Activated T-cell treated with anti-CD3 and anti-CD28 coated beads, Interleukin-2, amount 50 U/mL, for 48 hours (primary cell): ENCODE data around the gene SIGLEC8.
A peak's percentile ranks its signal among the peaks of the same experiment; 100 is the strongest.
"Not testable (repeated sequence)": the region's sequence is repeated elsewhere in the genome, so short reads cannot be mapped to it uniquely, and the experiment has no call there.

Experiments
- DNase-seq, 2 experiments: peaks; one replicate each; pipeline ENCODE4 v3.0.0-alpha.2; 2020

Gene SIGLEC8

GRCh38 chr19:51472607-51473006 is 14.4 kb upstream of the SIGLEC8 start:
- no peak for DNase-seq

- DNase-seq = no peak
These were observed 13.3 kb upstream of the SIGLEC8 start for GRCh38 chr19:51471527-51471926.

GRCh38 chr19:51470966-51471365 is 12.7 kb upstream of the SIGLEC8 start:
- no peak for DNase-seq

GRCh38 chr19:51469629-51470028 is 11.4 kb upstream of the SIGLEC8 start:
- DNase-seq = no peak

- no peak for DNase-seq
These were observed 10.9 kb upstream of the SIGLEC8 start for GRCh38 chr19:51469162-51469561.

GRCh38 chr19:51468545-51468920 is 10.3 kb upstream of the SIGLEC8 start:
- DNase-seq = no peak

- no peak for DNase-seq
These were observed 9.8 kb upstream of the SIGLEC8 start for GRCh38 chr19:51467864-51468544.

GRCh38 chr19:51466723-51467122 is 8.5 kb upstream of the SIGLEC8 start:
- no peak for DNase-seq

GRCh38 chr19:51463976-51464581 is 5.8 kb upstream of the SIGLEC8 start:
- not testable (repeated sequence) for DNase-seq

GRCh38 chr19:51462681-51463080 is 4.4 kb upstream of the SIGLEC8 start:
- DNase-seq = no peak

- peak in 1 of 2 experiments; percentile 15 for DNase-seq
These were observed 4.0 kb upstream of the SIGLEC8 start for GRCh38 chr19:51462276-51462675.

- DNase-seq = peak in 1 of 2 experiments; percentile 13
These were observed 3.5 kb upstream of the SIGLEC8 start for GRCh38 chr19:51461723-51462161.

- no peak for DNase-seq
These were observed 2.1 kb upstream of the SIGLEC8 start for GRCh38 chr19:51460164-51460992.

GRCh38 chr19:51458899-51459505 is 748 bp upstream of the SIGLEC8 start:
- peak in 1 of 2 experiments; percentile 9 for DNase-seq

GRCh38 chr19:51457351-51458013 is 772 bp downstream of the SIGLEC8 start:
- DNase-seq = no peak

- no peak for DNase-seq
These were observed 1.5 kb downstream of the SIGLEC8 start for GRCh38 chr19:51456541-51457290.

- DNase-seq = peak; percentile 60 to 64
These were observed 7.4 kb downstream of the SIGLEC8 start for GRCh38 chr19:51450730-51451307.

GRCh38 chr19:51448411-51449016 is 9.7 kb downstream of the SIGLEC8 start:
- peak; percentile 77 to 78 for DNase-seq

- DNase-seq = no peak
These were observed 10.2 kb downstream of the SIGLEC8 start for GRCh38 chr19:51448011-51448410.

GRCh38 chr19:51447510-51447909 is 10.7 kb downstream of the SIGLEC8 start:
- DNase-seq = not testable (repeated sequence)
